Thyroid gland (tissue), 4 donors: ENCODE measurements around the gene KRT78. TPM values are rescaled to one million over a fixed set of nuclear protein-coding genes. Genes with fewer than 3 reads are reported as not detected.

Experiments used
- DNase-seq, 2 donors: peaks; one replicate each; pipeline ENCODE4 v3.0.0-alpha.2; 2019
- H3K27ac ChIP-seq, 3 donors: fragments of 200-600 bp; sonication (generic); 1 replicate in 2 of 3; 2 replicates in 1 of 3; pipeline ENCODE4 v1.5.1; 2016 to 2019; ENCODE audit warnings: mild to moderate bottlenecking in 1 of 3, moderate library complexity in 1 of 3
- H3K27me3 ChIP-seq: fragments of 200-600 bp; sonication (generic); one replicate; pipeline ENCODE4 v1.5.1; 2019
- H3K36me3 ChIP-seq, 2 donors: fragments of 200-600 bp; sonication (generic); one replicate each; pipeline ENCODE4 v1.5.1; 2016 to 2019
- H3K4me1 ChIP-seq, 2 donors: fragments of 200-600 bp; sonication (generic); one replicate each; pipeline ENCODE4 v1.5.1; 2017 to 2019
- H3K4me3 ChIP-seq, 3 donors: fragments of 200-600 bp; sonication (generic); replicated peaks in 1 of 3; 1 replicate in 2 of 3; 2 replicates in 1 of 3; pipeline ENCODE4 v1.5.1; 2016; ENCODE audit warnings: mild to moderate bottlenecking in 1 of 3
- H3K9me3 ChIP-seq: fragments of 200-600 bp; sonication (generic); one replicate; pipeline ENCODE4 v1.5.1; 2017
- CTCF ChIP-seq, 6 experiments: fragments of 200-600 bp in 3 of 6; fragments of 450-650 bp in 3 of 6; sonication (generic) in 3 of 6; IDR thresholded peaks; one replicate each; pipeline ENCODE4 v1.5.1; 2016 to 2019; ENCODE audit warnings: antibody characterized with exemption in 6 of 6, mild to moderate bottlenecking in 2 of 6, inconsistent platforms in 1 of 6, moderate library complexity in 1 of 6
- POLR2A ChIP-seq, 2 donors: fragments of 450-650 bp; IDR thresholded peaks; one replicate each; pipeline ENCODE4 v1.6.1; 2017; ENCODE audit warnings: antibody characterized with exemption in 2 of 2, mild to moderate bottlenecking in 2 of 2, moderate library complexity in 1 of 2
- WGBS, 2 donors: methylation state at CpG; one replicate each; pipeline ENCODE4 v1.1.5; 2017; 5-methylcytosine and 5-hydroxymethylcytosine counted together
- intact Hi-C: fragments of 100-400 bp; cut with DNase I; formaldehyde crosslinking; loops from one replicate; pipeline ENCODE4 v1.15.1; 2023
- total RNA-seq, 4 donors: library from RNA; depleted of rRNA; stranded (reverse); fragments of >200 nt; gene quantifications; one replicate each; pipeline ENCODE4 v1.2.3, GENCODE V29; 2016

The KRT78 gene
- total RNA-seq, 4 donors from 2014 or later: 0.40 TPM; not detected in 3

- intact Hi-C loops: no loop called here
- no peaks in the 10 kb centered on the region for H3K36me3 ChIP-seq
These were observed 42.5 kb downstream of the KRT78 start for GRCh38 chr12:52806169-52806811.

GRCh38 chr12:52805739-52806138 is 43.1 kb downstream of the KRT78 start:
- WGBS, 2 donors: 32 to 39% methylated on average over 3 of the region's 3 CpGs
- intact Hi-C loops: no loop called here
- Histone ChIP-seq H3K27me3 (no peaks in the 10 kb centered on the region), H3K4me3 (no peak overlapping the region), H3K4me1 (peaks cover 11 to 22% of the 10 kb centered on the region in 2 donors), H3K9me3 (no peaks in the 10 kb centered on the region), H3K36me3 (no peaks in the 10 kb centered on the region), H3K27ac (no peak overlapping the region)
- TF ChIP-seq POLR2A (IDR thresholded peaks at IDR 0.05) (no peak), CTCF (IDR thresholded peaks at IDR 0.05) (no peak)
- DNase-seq: peak; percentile 68 to 71

More at GRCh38 chr12:52806169-52806811, 42.5 kb downstream of the KRT78 start:
- no peak overlapping the region for H3K27ac ChIP-seq
- DNase-seq: no peak
- no peak overlapping the region for H3K4me3 ChIP-seq
- TF ChIP-seq POLR2A (IDR thresholded peaks at IDR 0.05): no peak
- no peak for TF ChIP-seq CTCF (IDR thresholded peaks at IDR 0.05)
- no peaks in the 10 kb centered on the region for H3K27me3 ChIP-seq
- H3K9me3 ChIP-seq: no peaks in the 10 kb centered on the region
- peaks cover 8 to 18% of the 10 kb centered on the region in 2 donors for H3K4me1 ChIP-seq
- 91 to 93% methylated on average over 3 of the region's 3 CpGs for whole genome bisulfite sequencing, 2 donors

- DNase-seq: no peak
- TF ChIP-seq POLR2A (IDR thresholded peaks at IDR 0.05) (no peak), CTCF (IDR thresholded peaks at IDR 0.05) (no peak)
- H3K27ac ChIP-seq: no peak overlapping the region
- H3K27me3 ChIP-seq: no peaks in the 10 kb centered on the region
- H3K4me1 ChIP-seq: peaks cover 18 to 29% of the 10 kb centered on the region in 2 donors
- WGBS, 2 donors: 50 to 63% methylated on average over 1 of the region's 1 CpG
- H3K4me3 ChIP-seq: no peak overlapping the region
- no peaks in the 10 kb centered on the region for H3K9me3 ChIP-seq
- intact Hi-C loops: no loop called here
- H3K36me3 ChIP-seq: no peaks in the 10 kb centered on the region
These were observed 43.8 kb downstream of the KRT78 start for GRCh38 chr12:52805000-52805399.

- intact Hi-C loops: no loop called here
These were observed 46.4 kb downstream of the KRT78 start for GRCh38 chr12:52802442-52802841.

More at GRCh38 chr12:52802442-52802841, 46.4 kb downstream of the KRT78 start:
- H3K4me3 ChIP-seq: no peak overlapping the region
- no peak for DNase-seq
- 74 to 83% methylated on average over 6 of the region's 6 CpGs for WGBS, 2 donors
- H3K27me3 ChIP-seq: no peaks in the 10 kb centered on the region
- H3K9me3 ChIP-seq: no peaks in the 10 kb centered on the region
- peaks cover 18 to 39% of the 10 kb centered on the region in 2 donors for H3K4me1 ChIP-seq
- no peaks in the 10 kb centered on the region for H3K36me3 ChIP-seq
- no peak overlapping the region for H3K27ac ChIP-seq
- TF ChIP-seq CTCF (IDR thresholded peaks at IDR 0.05) (no peak), POLR2A (IDR thresholded peaks at IDR 0.05) (no peak)
